Hypothalamus (tissue), 51 donors: ENCODE measurements around the gene KCNG3.
A peak's percentile ranks its signal among the peaks of the same experiment; 100 is the strongest.

Experiments used
- DNase-seq, 51 donors: peaks; one replicate each; lab custom pipeline; 2025; lab: John Stamatoyannopoulos, UW

KCNG3 gene

DNA sequence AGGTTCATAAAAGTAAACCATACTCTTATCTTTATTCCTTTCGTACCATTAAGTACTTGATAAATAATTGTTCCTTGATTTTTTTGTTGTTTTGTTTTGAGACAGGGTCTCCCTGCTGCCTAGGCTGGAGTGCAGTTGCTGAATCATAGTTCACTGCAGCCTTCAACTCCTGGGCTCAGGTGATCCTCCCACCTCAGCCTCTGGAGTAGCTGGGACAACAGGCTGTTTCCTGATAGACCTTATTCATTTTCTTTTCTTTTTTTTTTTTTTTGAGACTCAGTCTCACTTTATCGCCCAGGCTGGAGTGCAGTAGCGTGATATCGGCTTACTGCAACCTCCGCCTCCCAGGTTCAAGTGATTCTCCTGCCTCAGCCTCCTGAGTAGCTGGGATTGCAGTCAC lies 5.5 kb downstream of the KCNG3 start:
- DNase-seq = no peak

GRCh38 chr2:42486145-42486906 lies 7.5 kb downstream of the KCNG3 start:
- no peak for DNase-seq

GRCh38 chr2:42480402-42480801 lies 13.4 kb downstream of the KCNG3 start:
- no peak for DNase-seq

- DNase-seq = no peak
Measured at GRCh38 chr2:42474765-42475454, 18.9 kb downstream of the KCNG3 start.

DNA sequence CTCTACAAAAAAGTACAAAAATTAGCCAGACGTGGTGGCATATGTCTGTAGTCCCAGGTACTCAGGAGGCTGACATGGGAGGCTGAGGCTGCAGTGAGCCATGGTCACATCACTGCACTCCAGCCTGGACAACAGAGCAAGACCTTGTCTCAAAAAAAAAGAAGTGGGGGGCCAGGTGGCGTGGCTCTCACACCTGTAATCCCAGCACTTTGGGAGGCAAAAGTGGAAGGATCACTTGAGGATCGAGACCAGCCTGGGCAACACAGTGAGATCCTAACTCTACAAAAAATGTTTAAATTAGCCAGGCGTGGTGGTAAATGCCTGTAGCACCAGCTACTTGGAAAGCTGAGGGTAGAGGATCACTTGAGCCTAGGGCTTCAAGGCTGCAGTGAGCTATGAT lies 23.1 kb downstream of the KCNG3 start:
- no peak for DNase-seq

DNA sequence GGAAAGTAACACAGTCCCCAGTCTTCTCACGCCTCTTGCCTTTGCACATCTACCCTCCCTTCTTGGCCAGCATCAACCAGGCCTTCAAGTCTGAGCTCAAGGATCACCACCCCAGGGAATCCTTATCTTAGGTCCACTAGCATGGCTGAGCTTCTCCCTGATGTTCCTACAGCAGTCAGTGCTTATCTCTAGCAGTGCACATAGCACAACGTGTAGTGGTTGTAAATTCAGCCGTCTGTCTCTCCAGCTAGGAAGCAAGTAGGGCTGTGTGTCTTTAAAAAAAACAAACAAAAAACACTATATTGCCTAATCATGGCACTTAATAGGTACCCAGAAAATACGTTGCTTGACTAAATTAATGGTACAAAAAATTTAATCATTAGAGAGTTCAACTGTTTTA lies 29.2 kb downstream of the KCNG3 start:
- DNase-seq = no peak

- no peak for DNase-seq
Measured at GRCh38 chr2:42463570-42463969, 30.2 kb downstream of the KCNG3 start.

DNA sequence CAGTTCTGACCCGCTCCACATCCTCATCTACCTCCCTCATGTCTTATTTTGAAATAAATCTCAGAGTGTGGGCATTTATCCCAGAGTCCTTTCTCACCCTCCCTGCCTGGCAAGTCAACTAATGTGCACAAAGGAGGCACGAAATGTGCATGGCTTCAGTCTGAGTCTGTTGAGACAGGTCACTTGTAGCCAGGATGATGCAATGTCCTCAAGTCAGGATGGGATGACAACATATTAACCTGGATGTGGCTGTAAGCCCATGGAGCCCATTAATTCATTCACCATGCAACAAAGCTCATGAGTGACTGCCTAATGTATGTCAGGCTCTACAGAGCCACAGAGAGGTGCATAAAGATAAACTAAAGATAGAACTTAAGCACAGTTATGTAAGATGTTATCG lies 34.5 kb downstream of the KCNG3 start:
- DNase-seq = no peak

DNA sequence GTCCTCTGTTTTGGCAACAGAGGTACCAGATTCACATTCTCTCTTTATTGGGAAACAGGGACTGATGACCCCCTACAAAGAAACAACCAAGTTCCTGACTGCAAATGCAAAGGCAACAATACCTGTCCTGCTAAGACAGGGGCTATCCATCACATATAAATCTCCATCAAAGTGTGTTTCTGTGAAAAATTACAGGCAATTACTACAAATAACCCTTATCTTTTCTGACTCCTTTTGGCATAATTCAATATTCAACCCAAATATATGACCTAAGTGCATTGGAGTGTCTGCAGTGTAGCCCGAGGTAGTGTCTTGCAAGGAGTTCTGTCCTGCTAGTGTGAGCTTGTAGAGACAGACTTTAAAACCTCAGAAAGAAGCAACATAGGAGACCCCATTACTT lies 35.4 kb downstream of the KCNG3 start:
- DNase-seq = no peak

GRCh38 chr2:42457011-42457410 lies 36.8 kb downstream of the KCNG3 start:
- DNase-seq = no peak

DNA sequence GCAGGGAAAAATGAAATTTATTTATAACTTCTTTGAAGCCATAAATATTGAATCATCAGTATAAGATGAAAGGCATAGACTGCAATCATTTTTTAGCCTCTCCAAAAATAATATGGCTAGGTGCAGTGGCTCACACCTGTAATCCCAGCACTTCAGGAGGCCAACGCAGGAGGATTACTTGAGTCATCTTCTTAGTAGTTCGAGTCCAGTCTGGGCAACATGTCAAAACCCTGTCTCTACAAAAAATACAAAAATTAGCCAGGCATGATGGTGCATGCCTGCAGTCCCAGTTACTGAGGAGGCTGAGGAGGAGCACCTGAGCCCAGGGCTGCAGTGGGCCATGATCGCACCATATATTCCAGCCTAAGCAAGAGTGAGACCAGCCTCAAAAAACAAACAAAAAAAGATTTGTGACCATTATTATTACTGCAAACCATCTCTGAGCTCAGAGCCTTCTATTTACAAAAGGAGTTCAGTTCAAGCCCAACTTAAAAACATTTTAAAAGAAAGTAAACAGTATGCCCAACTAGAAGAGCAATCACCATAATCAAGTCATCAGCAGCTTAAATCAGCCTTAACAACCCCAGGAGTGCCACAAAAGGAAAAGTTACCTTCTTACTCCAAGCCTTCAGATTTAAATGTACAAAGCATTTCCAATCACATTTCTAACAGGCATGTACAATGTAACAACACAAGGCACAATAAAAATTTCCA lies 37.5 kb downstream of the KCNG3 start:
- no peak for DNase-seq

DNA sequence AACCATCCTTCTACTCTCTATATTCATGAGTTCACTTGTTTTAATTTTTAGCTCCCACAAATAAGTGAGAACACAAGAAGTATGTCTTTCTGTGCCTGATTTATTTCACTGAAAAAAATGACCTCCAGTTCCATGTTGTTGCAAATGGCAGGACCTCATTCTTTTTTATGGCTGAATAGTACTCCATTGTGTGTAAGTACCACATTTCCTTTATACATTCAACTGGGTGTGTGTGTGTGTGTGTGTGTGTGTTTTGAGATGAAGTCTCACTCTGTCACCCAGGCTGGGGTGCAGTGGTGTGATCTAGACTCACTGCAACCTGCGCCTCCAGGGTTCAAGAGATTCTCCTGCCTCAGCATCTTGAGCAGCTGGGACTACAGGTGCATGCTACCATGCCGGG lies 41.2 kb downstream of the KCNG3 start:
- no peak for DNase-seq

GRCh38 chr2:42450136-42450535 lies 43.6 kb downstream of the KCNG3 start:
- DNase-seq = peak in 2 of 51 donors; percentile 1 to 4

DNA sequence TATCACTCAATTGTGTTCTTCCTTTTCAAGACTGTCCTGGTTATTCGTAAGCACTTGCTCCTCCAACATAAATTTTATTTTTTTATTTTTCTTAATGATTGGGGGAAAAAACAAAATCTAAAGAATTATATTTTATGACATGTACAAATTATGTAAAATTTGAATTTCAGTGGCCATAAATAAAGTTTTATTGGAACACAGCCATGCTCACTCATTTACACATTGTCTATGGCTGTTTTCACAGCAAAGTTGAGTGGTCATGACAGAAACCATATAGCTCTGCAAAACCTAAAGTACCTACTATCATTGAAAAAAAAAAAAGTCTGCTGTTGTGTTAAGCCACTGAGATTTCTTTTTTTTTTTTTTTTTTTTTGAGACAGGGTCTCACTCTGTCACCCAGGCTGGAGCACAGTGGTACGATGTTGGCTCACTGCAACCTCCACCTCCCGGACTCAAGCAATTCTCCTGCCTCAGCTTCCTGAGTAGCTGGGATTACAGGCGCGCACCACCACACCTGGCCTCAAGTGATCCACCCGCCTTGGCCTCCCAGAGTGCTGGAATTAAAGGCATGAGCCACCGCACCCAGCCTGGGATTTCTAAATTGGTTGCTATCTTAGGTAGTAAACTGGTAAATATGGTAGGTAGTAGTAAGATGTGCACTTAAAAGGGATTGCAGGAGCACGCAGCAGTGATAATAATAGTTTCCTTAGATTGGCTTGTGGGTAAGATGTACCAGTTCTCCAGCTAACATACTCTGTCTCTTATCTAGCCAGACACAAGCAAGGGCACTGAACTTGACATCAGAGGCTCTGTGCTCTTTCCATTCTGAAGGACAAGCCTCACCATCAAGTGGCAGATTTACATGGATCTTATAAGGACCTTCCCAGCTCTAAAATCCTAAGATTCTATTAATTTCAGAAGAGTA lies 44.4 kb downstream of the KCNG3 start:
- DNase-seq = no peak

GRCh38 chr2:42448163-42448562 lies 45.6 kb downstream of the KCNG3 start:
- DNase-seq = no peak

DNA sequence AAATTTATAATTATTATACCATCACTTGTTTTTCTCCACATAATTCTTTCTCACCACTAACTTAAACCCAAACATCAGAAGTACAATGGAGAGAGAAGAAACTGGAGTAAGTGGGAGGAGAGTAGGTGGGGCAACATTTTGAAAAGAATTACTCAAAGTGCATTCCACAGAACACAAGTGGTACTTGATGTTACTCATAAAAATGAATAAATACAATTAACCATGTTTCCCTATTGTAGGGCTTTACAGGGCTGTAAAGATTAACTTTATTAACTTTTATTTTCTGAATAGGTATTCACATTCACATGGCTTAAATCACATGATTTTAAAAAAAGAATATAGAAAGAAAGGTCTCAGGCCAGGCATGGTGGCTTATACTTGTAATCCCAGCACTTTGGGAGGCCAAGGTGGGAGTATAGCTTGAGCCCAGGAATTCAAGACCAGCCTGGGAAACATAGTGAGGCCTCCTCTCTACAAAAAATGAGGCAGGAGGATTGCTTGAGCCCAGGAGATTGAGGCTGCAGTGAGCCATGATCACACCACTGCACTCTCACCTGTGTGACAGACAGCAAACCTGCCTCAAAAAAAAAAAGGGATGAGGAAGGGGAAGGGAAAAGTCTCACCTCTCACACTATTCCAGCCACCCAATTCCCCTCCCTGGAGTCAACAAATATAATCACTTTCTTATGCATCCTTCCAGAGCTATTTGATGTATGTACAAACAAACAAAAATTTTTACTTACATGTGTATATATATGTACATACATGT lies 47.1 kb downstream of the KCNG3 start:
- DNase-seq = no peak

DNA sequence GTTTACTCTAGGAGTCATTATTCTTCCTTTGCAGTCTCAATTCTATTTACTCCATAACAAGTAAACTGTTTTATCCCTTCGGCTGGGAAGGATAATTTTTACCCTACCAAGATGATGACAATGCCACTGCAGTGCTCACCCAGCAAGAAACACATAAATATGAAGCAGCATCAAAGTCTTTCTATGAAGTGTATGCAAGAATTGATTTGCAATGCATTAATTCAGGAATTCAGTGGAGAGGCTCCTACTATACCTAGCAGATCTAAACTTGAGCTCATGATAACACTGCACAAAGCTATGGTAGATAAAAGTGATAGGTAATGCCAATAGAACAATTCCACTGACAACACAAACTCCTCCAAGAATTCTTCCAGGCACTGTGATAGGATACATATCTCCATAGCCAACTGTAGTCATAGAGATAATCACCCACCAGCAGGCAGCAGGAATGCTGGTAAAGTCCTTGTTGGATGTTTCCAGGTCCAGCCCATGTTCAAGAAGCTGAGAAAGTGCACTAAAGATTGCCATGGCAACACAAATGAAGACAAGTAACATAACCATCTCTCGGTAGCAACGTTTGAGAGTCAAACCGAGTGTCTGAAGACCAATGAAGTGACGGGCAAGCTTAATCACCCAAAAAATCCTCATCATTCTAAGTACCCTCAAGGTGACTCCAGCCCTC lies 49.9 kb downstream of the KCNG3 start:
- DNase-seq = peak in 2 of 51 donors; percentile 1 to 44

GRCh38 chr2:42442774-42443173 lies 51.0 kb downstream of the KCNG3 start:
- no peak for DNase-seq

GRCh38 chr2:42438685-42439084 lies 55.1 kb downstream of the KCNG3 start:
- DNase-seq = peak in 1 of 51 donors; percentile 2
